ENCODE measurements around the gene PRKCSH. TPM values are rescaled to one million over a fixed set of nuclear protein-coding genes. Genes with fewer than 3 reads are reported as not detected.

Gene PRKCSH
- total RNA-seq, 5 donors from 2014 or later (not counting 1 experiment from before 2014, with no cell fraction given), result 248 to 382 (median 334) TPM

DNA sequence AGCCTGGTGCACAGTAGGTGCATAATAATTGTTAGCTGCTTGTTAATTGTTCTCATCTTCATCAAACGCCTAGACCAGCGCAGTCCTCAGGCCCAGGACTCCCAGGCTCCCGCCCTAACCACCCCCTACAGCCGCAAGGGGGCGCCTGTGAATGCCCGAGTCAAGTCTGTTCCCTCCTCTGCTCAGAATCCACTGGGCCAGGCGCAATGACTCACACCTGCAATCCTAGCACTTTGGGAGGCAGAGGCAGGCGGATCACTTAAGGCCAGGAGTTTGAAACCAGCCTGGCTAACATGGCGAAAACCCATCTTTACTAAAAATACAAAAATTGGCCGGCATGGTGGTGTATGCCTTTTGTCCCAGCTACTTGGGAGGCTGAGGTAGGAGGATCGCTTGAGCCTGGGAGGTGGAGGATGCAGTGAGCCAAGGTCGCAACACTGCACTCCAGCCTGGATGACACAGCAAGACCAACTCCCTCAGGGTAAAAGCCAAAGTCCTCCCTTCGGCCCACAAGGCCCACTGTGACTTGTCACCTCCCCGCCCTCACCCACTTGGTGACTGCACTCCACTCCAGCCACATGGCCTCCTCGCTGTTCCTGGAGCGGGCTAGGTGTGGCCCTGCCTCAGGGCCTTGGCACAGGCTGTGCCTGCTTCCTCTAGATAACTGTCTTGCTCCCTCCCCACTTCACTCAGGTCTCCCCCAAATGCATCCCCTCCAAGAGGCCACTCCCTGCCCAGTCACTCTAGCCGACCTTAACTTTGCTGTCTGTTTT is 61.1 kb downstream of the PRKCSH start:
- Histone ChIP-seq H3K27me3 (replicated peaks in 1 of 2; ENCODE audit: control insufficient read depth in 2 of 2, extremely low read depth in 1 of 2, insufficient read depth in 2 of 2, low read length in 1 of 2) (peaks cover 0 to 4% of the 10 kb centered on the region in 2 experiments), H3K4me1 (ENCODE audit: control insufficient read depth in 1 of 2, extremely low read depth in 1 of 2, insufficient read depth in 2 of 2, low read length in 2 of 2) (no peaks in the 10 kb centered on the region), H3K27ac (ENCODE audit: low read length) (no peak overlapping the region), H3K36me3 (ENCODE audit: control insufficient read depth in 2 of 2, extremely low read depth in 1 of 2, insufficient read depth in 1 of 2, low read length in 1 of 2) (peaks cover 6 to 23% of the 10 kb centered on the region in 2 donors), H3K9me3 (no peaks in the 10 kb centered on the region), H3K4me3 (ENCODE audit: control insufficient read depth in 1 of 2, extremely low read depth in 1 of 2, low read length in 1 of 2) (no peak overlapping the region)
- H3K4me3 Mint-ChIP-seq, result no peak overlapping the region
- H3K27ac Mint-ChIP-seq, result no peak overlapping the region
- H3K27me3 Mint-ChIP-seq, result no peaks in the 10 kb centered on the region
- H3K36me3 Mint-ChIP-seq, result peaks cover 23% of the 10 kb centered on the region
- 66% methylated on average over 10 of the region's 17 CpGs for WGBS (ENCODE audit: insufficient coverage)
- H3K9me3 Mint-ChIP-seq, result no peaks in the 10 kb centered on the region
- peak in 31 of 35 experiments; percentile 26 to 69 (median 50) for DNase-seq
- peak; percentile 54 to 70 (median 64) for ATAC-seq (replicated peaks in 1 of 4)
- CTCF ChIA-PET, result interaction anchor here in 1 of 2 donors (0.6 kb wide), 1 partner anchor 213 kb away, joined by 4 read pairs; no protein-coding TSS in a partner anchor
- peaks cover 0 to 5% (median 3%) of the 10 kb centered on the region in 3 donors for H3K4me1 Mint-ChIP-seq
- POLR2A ChIA-PET, result interaction anchor here in 1 of 2 donors (0.5 kb wide), 1 partner anchor 1185 kb away, joined by 9 read pairs; no protein-coding TSS in a partner anchor

DNA sequence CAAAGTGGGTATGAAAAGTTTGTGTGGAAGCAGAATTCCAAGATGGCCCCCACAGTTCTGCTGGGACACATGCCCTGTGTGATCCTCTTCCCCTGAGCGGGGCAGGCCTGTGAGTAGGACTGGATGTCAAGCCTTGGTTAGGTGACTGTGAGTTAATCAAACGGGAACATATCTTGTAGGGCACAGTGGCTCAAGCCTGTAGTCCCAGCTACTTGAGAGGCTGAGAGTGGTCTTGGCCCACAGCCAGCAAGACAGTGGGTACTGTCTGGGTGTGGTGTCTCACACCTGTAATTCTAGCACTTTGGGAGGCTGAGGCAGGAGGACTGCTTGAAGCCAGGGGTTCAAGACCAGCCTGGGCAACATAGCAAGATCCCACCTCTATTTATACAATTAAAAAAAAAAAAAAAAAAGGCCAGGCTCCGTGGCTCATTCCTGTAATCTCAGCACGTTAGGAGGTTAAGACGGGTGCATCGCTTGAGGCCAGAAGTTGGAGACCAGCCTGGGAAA is 63.8 kb downstream of the PRKCSH start:
- ChIA-PET POLR2A (no interaction called here), CTCF (interaction anchor here in 1 of 2 donors (0.7 kb wide), 1 partner anchor 663 kb away, joined by 4 read pairs; no protein-coding TSS in a partner anchor)
- H3K36me3 ChIP-seq (ENCODE audit: control insufficient read depth in 2 of 2, extremely low read depth in 1 of 2, insufficient read depth in 1 of 2, low read length in 1 of 2), result peaks cover 4 to 17% of the 10 kb centered on the region in 2 donors
- no peak overlapping the region for H3K4me3 ChIP-seq (ENCODE audit: control insufficient read depth in 1 of 2, extremely low read depth in 1 of 2, low read length in 1 of 2)
- WGBS (ENCODE audit: insufficient coverage), result 93% methylated on average over 2 of the region's 6 CpGs
- H3K4me1 ChIP-seq (ENCODE audit: control insufficient read depth in 1 of 2, extremely low read depth in 1 of 2, insufficient read depth in 2 of 2, low read length in 2 of 2), result peaks cover 0 to under 1% of the 10 kb centered on the region in 2 experiments
- peaks cover 0 to 4% of the 10 kb centered on the region in 2 experiments for H3K27me3 ChIP-seq (replicated peaks in 1 of 2; ENCODE audit: control insufficient read depth in 2 of 2, extremely low read depth in 1 of 2, insufficient read depth in 2 of 2, low read length in 1 of 2)
- H3K9me3 ChIP-seq, result no peaks in the 10 kb centered on the region
- H3K27me3 Mint-ChIP-seq, result no peaks in the 10 kb centered on the region
- DNase-seq (no peak), ATAC-seq (replicated peaks in 1 of 4) (no peak)
- H3K27ac Mint-ChIP-seq, result no peak overlapping the region
- no peaks in the 10 kb centered on the region for H3K9me3 Mint-ChIP-seq
- peaks cover 1 to 5% (median 3%) of the 10 kb centered on the region in 3 donors for H3K4me1 Mint-ChIP-seq
- H3K36me3 Mint-ChIP-seq, result peaks cover 26% of the 10 kb centered on the region
- no peak overlapping the region for H3K4me3 Mint-ChIP-seq
- H3K27ac ChIP-seq (ENCODE audit: low read length), result no peak overlapping the region

DNA sequence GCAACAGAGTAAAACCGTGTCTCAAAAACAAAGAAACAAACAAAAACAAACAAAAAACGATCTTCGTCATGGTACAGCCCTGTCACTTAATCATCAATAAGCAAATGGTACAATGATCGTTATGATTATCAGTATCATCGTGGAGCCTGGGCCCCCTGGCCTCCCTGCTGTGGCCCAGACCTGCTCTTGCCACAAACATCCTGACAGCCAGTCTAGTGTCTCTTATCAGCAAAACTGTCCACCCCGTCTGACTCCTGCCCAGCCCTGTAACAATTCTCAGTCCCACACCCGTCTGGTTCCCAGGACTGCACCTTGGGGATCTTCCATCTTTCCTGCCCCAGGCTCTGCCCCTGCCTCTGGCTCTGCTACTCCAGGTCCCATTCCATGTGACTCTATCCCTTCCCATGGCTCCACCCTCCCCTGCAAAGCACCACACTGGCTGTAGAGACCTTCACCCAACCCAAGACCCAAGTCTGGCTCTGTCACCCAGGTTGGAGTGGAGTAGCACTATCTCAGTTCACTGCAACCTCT is 64.5 kb downstream of the PRKCSH start:
- Mint-ChIP-seq H3K9me3 (no peaks in the 10 kb centered on the region), H3K27ac (no peak overlapping the region), H3K4me3 (no peak overlapping the region), H3K36me3 (peaks cover 23% of the 10 kb centered on the region), H3K4me1 (peaks cover 8 to 12% (median 10%) of the 10 kb centered on the region in 3 donors), H3K27me3 (no peaks in the 10 kb centered on the region)
- peaks cover 0 to 4% of the 10 kb centered on the region in 2 experiments for H3K27me3 ChIP-seq (replicated peaks in 1 of 2; ENCODE audit: control insufficient read depth in 2 of 2, extremely low read depth in 1 of 2, insufficient read depth in 2 of 2, low read length in 1 of 2)
- DNase-seq (no peak), ATAC-seq (replicated peaks in 1 of 4) (no peak)
- WGBS (ENCODE audit: insufficient coverage), result 90% methylated on average over 7 of the region's 7 CpGs
- no peak overlapping the region for H3K4me3 ChIP-seq (ENCODE audit: control insufficient read depth in 1 of 2, extremely low read depth in 1 of 2, low read length in 1 of 2)
- H3K9me3 ChIP-seq, result no peaks in the 10 kb centered on the region
- POLR2A ChIA-PET, result no interaction called here
- peaks cover 0 to 7% of the 10 kb centered on the region in 2 experiments for H3K4me1 ChIP-seq (ENCODE audit: control insufficient read depth in 1 of 2, extremely low read depth in 1 of 2, insufficient read depth in 2 of 2, low read length in 2 of 2)
- CTCF ChIA-PET, result no interaction called here
- H3K36me3 ChIP-seq (ENCODE audit: control insufficient read depth in 2 of 2, extremely low read depth in 1 of 2, insufficient read depth in 1 of 2, low read length in 1 of 2), result peaks cover 4 to 13% of the 10 kb centered on the region in 2 donors
- no peak overlapping the region for H3K27ac ChIP-seq (ENCODE audit: low read length)

Other genes with a start within 250 kb of the PRKCSH start
- 1 to 10 TPM in 3 of 5 donors, under 1 TPM in 2; 0.68 to 1.9 (median 1.2) TPM for gene KANK2, start 238.1 kb upstream of the PRKCSH start, total RNA-seq
- gene ANGPTL8, start 196.0 kb upstream of the PRKCSH start, total RNA-seq, result not detected
- 1 to 10 TPM in 3 of 5 donors, under 1 TPM in 2; 0.78 to 1.8 (median 1.0) TPM for gene DOCK6, start 173.1 kb upstream of the PRKCSH start, total RNA-seq
- gene TSPAN16, start 139.5 kb upstream of the PRKCSH start, total RNA-seq, result not detected
- gene RAB3D, start 96.0 kb upstream of the PRKCSH start, total RNA-seq, result 1 to 10 TPM; 4.7 to 9.5 (median 8.8) TPM
- 10 to 100 TPM; 15.6 to 32.9 (median 27.0) TPM for gene TMEM205, start 89.4 kb upstream of the PRKCSH start, total RNA-seq
- 10 to 100 TPM; 59.7 to 81.8 (median 69.6) TPM for gene CCDC159, start 89.1 kb upstream of the PRKCSH start, total RNA-seq
- gene PLPPR2, start 80.2 kb upstream of the PRKCSH start, total RNA-seq, result 10 to 100 TPM in 3 of 5 donors, 1 to 10 TPM in 2; 8.6 to 16.2 (median 10.7) TPM
- gene SWSAP1, start 61.0 kb upstream of the PRKCSH start, total RNA-seq, result 1 to 10 TPM; 1.6 to 5.5 (median 4.3) TPM
- gene EPOR, start 51.3 kb upstream of the PRKCSH start, total RNA-seq, result 10 to 100 TPM in 1 of 5 donors, 1 to 10 TPM in 4; 5.9 to 11.0 (median 6.7) TPM
- under 1 TPM in 3 of 5 donors, not detected in 2; 0.22 to 0.72 (median 0.50) TPM for gene RGL3, start 16.3 kb upstream of the PRKCSH start, total RNA-seq
- under 1 TPM in 1 of 5 donors, not detected in 4; 0.20 TPM for gene ODAD3, start 514 bp upstream of the PRKCSH start, total RNA-seq
- gene ELAVL3, start 45.4 kb downstream of the PRKCSH start, total RNA-seq, result under 1 TPM in 1 of 5 donors, not detected in 4; 0.47 TPM
- gene ZNF653, start 70.2 kb downstream of the PRKCSH start, total RNA-seq, result 10 to 100 TPM; 12.7 to 24.8 (median 22.2) TPM
- gene ECSIT, start 93.5 kb downstream of the PRKCSH start, total RNA-seq, result 10 to 100 TPM; 28.8 to 52.0 (median 48.4) TPM
- gene CNN1, start 103.2 kb downstream of the PRKCSH start, total RNA-seq, result under 1 TPM in 3 of 5 donors, not detected in 2; 0.26 to 0.96 (median 0.51) TPM
- gene ELOF1, start 123.6 kb downstream of the PRKCSH start, total RNA-seq, result 10 to 100 TPM; 38.3 to 48.2 (median 46.6) TPM
- 10 to 100 TPM; 16.2 to 29.8 (median 18.6) TPM for gene ACP5, start 142.0 kb downstream of the PRKCSH start, total RNA-seq
- 10 to 100 TPM in 3 of 5 donors, 1 to 10 TPM in 2; 5.6 to 11.9 (median 10.6) TPM for gene ZNF627, start 161.8 kb downstream of the PRKCSH start, total RNA-seq